ENCODE data around the gene RHBDD2. TPM values are rescaled to one million over a fixed set of nuclear protein-coding genes. Genes with fewer than 3 reads are reported as not detected.
"Not testable (repeated sequence)": the region's sequence is repeated elsewhere in the genome, so short reads cannot be mapped to it uniquely, and the experiment has no call there.

RHBDD2 gene
- total RNA-seq, 1 donor from 2014 or later, result 15.4 TPM

- no peaks in the 10 kb centered on the region for H3K79me2 ChIP-seq (ENCODE audit: low read depth)
- H3K9me3 ChIP-seq (ENCODE audit: low read depth), result no peaks in the 10 kb centered on the region
- Mint-ChIP-seq H3K27me3 (ENCODE audit: insufficient read depth, low read depth) (no peaks in the 10 kb centered on the region), H3K9me3 (no peaks in the 10 kb centered on the region), H3K4me1 (peaks cover 10% of the 10 kb centered on the region), H3K27ac (no peak overlapping the region), H3K4me3 (no peak overlapping the region), H3K36me3 (no peaks in the 10 kb centered on the region)
- H4K20me1 ChIP-seq (ENCODE audit: low read depth), result no peaks in the 10 kb centered on the region
- TF ChIP-seq EZH2phosphoT487 (IDR thresholded peaks at IDR 0.05), result no peak
- TF ChIP-seq, protein P1, sequence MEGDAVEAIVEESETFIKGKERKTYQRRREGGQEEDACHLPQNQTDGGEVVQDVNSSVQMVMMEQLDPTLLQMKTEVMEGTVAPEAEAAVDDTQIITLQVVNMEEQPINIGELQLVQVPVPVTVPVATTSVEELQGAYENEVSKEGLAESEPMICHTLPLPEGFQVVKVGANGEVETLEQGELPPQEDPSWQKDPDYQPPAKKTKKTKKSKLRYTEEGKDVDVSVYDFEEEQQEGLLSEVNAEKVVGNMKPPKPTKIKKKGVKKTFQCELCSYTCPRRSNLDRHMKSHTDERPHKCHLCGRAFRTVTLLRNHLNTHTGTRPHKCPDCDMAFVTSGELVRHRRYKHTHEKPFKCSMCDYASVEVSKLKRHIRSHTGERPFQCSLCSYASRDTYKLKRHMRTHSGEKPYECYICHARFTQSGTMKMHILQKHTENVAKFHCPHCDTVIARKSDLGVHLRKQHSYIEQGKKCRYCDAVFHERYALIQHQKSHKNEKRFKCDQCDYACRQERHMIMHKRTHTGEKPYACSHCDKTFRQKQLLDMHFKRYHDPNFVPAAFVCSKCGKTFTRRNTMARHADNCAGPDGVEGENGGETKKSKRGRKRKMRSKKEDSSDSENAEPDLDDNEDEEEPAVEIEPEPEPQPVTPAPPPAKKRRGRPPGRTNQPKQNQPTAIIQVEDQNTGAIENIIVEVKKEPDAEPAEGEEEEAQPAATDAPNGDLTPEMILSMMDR (IDR thresholded peaks at IDR 0.05), result no peak
- no peak overlapping the region for H3K9ac ChIP-seq
- no peak overlapping the region for H3K27ac ChIP-seq
- H3K36me3 ChIP-seq, result no peaks in the 10 kb centered on the region
- no peak overlapping the region for H2AFZ ChIP-seq (replicated peaks)
- no peak overlapping the region for H3K4me2 ChIP-seq
- H3K4me1 ChIP-seq, result no peaks in the 10 kb centered on the region
- DNase-seq (ENCODE audit: low spot score), result no peak
- no peaks in the 10 kb centered on the region for H3K27me3 ChIP-seq
- H3F3A ChIP-seq (ENCODE audit: low read depth), result no peaks in the 10 kb centered on the region
- no peak overlapping the region for H3K4me3 ChIP-seq
These were observed 6.6 kb upstream of the RHBDD2 start for GRCh38 chr7:75872073-75872782.

DNA sequence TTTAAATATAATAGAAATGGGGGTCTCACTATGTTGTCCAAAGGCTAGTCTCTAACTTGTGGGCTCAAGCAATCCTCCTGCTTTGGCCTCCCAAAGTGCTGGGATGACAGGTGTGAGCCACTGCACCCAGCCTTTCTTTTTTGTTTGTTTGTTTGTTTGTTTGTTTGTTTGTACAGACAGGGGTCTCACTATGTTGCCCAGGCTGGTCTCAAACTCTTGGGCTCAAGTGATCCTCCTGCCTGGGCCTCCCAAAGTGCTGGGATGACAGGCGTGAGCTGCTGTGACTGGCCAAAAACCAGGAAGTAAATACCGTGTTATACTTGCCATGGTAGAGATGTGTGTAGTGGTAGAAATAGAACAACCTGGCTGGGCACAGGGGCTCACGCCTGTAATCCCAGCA lies 4.7 kb upstream of the RHBDD2 start:
- H3K4me3 ChIP-seq, result not testable (repeated sequence)

GRCh38 chr7:75875113-75876080 lies 3.4 kb upstream of the RHBDD2 start:
- peaks cover 15% of the 10 kb centered on the region for H3K79me2 ChIP-seq (ENCODE audit: low read depth)
- H3K4me2 ChIP-seq, result no peak overlapping the region
- no peak overlapping the region for H3K4me3 ChIP-seq
- peaks cover 3% of the 10 kb centered on the region for H3K36me3 Mint-ChIP-seq
- H3K4me1 ChIP-seq, result peaks cover 6% of the 10 kb centered on the region
- H3K4me1 Mint-ChIP-seq, result peaks cover 25% of the 10 kb centered on the region
- H2AFZ ChIP-seq (replicated peaks), result no peak overlapping the region
- no peak overlapping the region for H3K9ac ChIP-seq
- H4K20me1 ChIP-seq (ENCODE audit: low read depth), result peaks cover 6% of the 10 kb centered on the region
- peaks cover 5% of the 10 kb centered on the region for H3F3A ChIP-seq (ENCODE audit: low read depth)
- H3K9me3 Mint-ChIP-seq, result no peaks in the 10 kb centered on the region
- H3K27ac ChIP-seq, result no peak overlapping the region
- H3K27me3 Mint-ChIP-seq (ENCODE audit: insufficient read depth, low read depth), result no peaks in the 10 kb centered on the region
- no peaks in the 10 kb centered on the region for H3K9me3 ChIP-seq (ENCODE audit: low read depth)
- TF ChIP-seq, protein P1 (IDR thresholded peaks at IDR 0.05), result no peak
- no peak for TF ChIP-seq EZH2 (IDR thresholded peaks at IDR 0.05)
- TF ChIP-seq EZH2phosphoT487 (IDR thresholded peaks at IDR 0.05), result no peak
- DNase-seq (ENCODE audit: low spot score), result no peak
- H3K27me3 ChIP-seq, result no peaks in the 10 kb centered on the region
- peak overlapping the region; percentile 86 for H3K27ac Mint-ChIP-seq
- peak overlapping the region; percentile 53 for H3K4me3 Mint-ChIP-seq
- no peaks in the 10 kb centered on the region for H3K36me3 ChIP-seq

More for the DNA sequence above, 4.7 kb upstream of the RHBDD2 start:
- not testable (repeated sequence) for H3K36me3 ChIP-seq; H2AFZ ChIP-seq (replicated peaks); H3K27me3 Mint-ChIP-seq (ENCODE audit: insufficient read depth, low read depth); H3K9ac ChIP-seq; H3K27ac Mint-ChIP-seq; DNase-seq (ENCODE audit: low spot score); H3F3A ChIP-seq (ENCODE audit: low read depth); H3K4me2 ChIP-seq; H3K36me3 Mint-ChIP-seq; H3K9me3 ChIP-seq (ENCODE audit: low read depth); H3K4me3 Mint-ChIP-seq; H3K27ac ChIP-seq; H3K4me1 ChIP-seq; H3K9me3 Mint-ChIP-seq; H4K20me1 ChIP-seq (ENCODE audit: low read depth); H3K27me3 ChIP-seq; H3K79me2 ChIP-seq (ENCODE audit: low read depth)
- peaks cover 17% of the 10 kb centered on the region for H3K4me1 Mint-ChIP-seq

Measured in neural progenitor cell (in vitro differentiated cells).